KMS-11 (cell line): Measurements from ENCODE around the gene TNFSF4.

Experiments
- H2AFZ ChIP-seq: fragments of 200-600 bp; sonication (generic); 2 replicates; pipeline ENCODE4 v1.6.1; 2016; ENCODE audit warnings: antibody characterized with exemption, mixed run types, low read depth
- H3K27ac ChIP-seq: fragments of 200-600 bp; sonication (generic); 2 replicates; pipeline ENCODE4 v1.6.1; 2016; ENCODE audit warnings: mild to moderate bottlenecking, mixed run types
- H3K27me3 ChIP-seq: fragments of 200-600 bp; sonication (generic); 2 replicates; pipeline ENCODE4 v1.6.1; 2017; ENCODE audit warnings: mild to moderate bottlenecking, low read depth, mixed run types, moderate library complexity; ENCODE audit not compliant: insufficient read depth
- H3K36me3 ChIP-seq: fragments of 200-600 bp; sonication (generic); 2 replicates; pipeline ENCODE4 v1.6.1; 2017; ENCODE audit warnings: mild to moderate bottlenecking, mixed run types; ENCODE audit not compliant: insufficient read depth
- H3K4me1 ChIP-seq: fragments of 200-600 bp; sonication (generic); 2 replicates; pipeline ENCODE4 v1.6.1; 2016; ENCODE audit warnings: mild to moderate bottlenecking, low read depth, mixed run types; ENCODE audit not compliant: poor library complexity, severe bottlenecking
- H3K4me2 ChIP-seq: fragments of 200-600 bp; sonication (generic); 2 replicates; pipeline ENCODE4 v1.7.0; 2016; ENCODE audit warnings: mild to moderate bottlenecking, mixed run types
- H3K4me3 ChIP-seq: fragments of 200-600 bp; sonication (generic); IDR thresholded peaks from 2 replicates; pipeline ENCODE4 v1.6.1; 2017; ENCODE audit warnings: low read depth, low read length, mixed read lengths; ENCODE audit not compliant: insufficient read depth
- H3K79me2 ChIP-seq: fragments of 200-600 bp; sonication (generic); 2 replicates; pipeline ENCODE4 v1.6.1; 2016; ENCODE audit warnings: low read depth, mixed run types; ENCODE audit not compliant: insufficient read depth
- H3K9ac ChIP-seq: fragments of 200-600 bp; sonication (generic); 2 replicates; pipeline ENCODE4 v1.6.1; 2016; ENCODE audit warnings: mild to moderate bottlenecking, mixed run types
- H4K20me1 ChIP-seq: fragments of 200-600 bp; sonication (generic); 2 replicates; pipeline ENCODE4 v1.6.1; 2016; ENCODE audit warnings: mild to moderate bottlenecking, mixed run types; ENCODE audit not compliant: insufficient read depth
- CTCF ChIP-seq: fragments of 200-600 bp; sonication (generic); conservative IDR thresholded peaks from 2 replicates; pipeline ENCODE4 v1.6.1; 2017; ENCODE audit warnings: low read depth, mild to moderate bottlenecking, antibody characterized with exemption, low read length, moderate library complexity, mixed read lengths

TNFSF4 gene

DNA sequence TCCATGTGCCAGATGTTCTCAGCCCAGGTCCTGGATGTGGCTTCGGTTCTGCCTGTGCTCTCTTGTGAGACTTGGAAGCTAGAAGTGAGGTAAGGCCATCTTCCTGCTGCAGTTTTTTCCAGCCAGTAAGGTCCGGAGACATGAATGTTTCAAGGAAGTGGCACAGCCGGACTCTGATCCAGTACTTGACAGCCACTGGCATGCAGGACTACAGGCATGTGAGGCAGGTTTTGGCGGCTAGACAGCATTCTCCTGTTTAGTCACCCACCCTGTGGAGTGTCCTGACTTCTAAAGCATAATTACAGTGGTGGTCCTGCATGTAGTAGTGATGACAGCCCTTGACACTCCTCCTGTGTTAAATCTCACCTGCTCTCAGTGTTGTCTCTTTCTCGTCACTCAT lies 72.3 kb downstream of the TNFSF4 start:
- TF ChIP-seq CTCF, result no peak
- Histone ChIP-seq H3K4me2 (no peak overlapping the region), H3K27ac (no peak overlapping the region), H3K4me3 (no peak overlapping the region), H2AFZ (no peak overlapping the region), H3K4me1 (no peaks in the 10 kb centered on the region), H3K27me3 (no peaks in the 10 kb centered on the region), H3K9ac (no peak overlapping the region), H3K36me3 (no peaks in the 10 kb centered on the region), H3K79me2 (no peaks in the 10 kb centered on the region), H4K20me1 (no peaks in the 10 kb centered on the region)

DNA sequence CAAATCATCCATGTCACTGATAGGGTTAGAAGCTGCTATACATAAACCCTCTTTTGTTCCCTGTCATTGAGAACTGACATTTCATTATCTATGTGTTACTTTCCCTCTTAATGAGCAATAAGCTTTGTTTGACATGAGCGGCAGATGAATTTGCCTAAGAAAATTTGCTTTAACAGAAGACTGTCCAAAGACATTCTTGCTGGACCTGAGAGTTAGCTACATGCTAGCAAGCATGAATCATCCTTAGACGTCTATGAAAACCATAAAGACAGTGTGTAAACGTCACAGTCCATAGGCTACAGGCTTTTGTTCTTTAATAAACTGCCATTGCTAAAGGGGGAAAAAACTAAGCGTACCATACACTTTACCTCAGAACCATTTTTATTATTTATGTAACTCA lies 73.1 kb downstream of the TNFSF4 start:
- no peak for TF ChIP-seq CTCF
- Histone ChIP-seq H3K9ac (no peak overlapping the region), H4K20me1 (no peaks in the 10 kb centered on the region), H2AFZ (no peak overlapping the region), H3K4me3 (no peak overlapping the region), H3K27ac (no peak overlapping the region), H3K27me3 (no peaks in the 10 kb centered on the region), H3K4me1 (no peaks in the 10 kb centered on the region), H3K36me3 (no peaks in the 10 kb centered on the region), H3K79me2 (no peaks in the 10 kb centered on the region), H3K4me2 (no peak overlapping the region)
